Nucleus accumbens (tissue), 56 donors: ENCODE data around the gene UNC79.

Experiments used
- DNase-seq, 56 donors: peaks; one replicate each; lab custom pipeline; 2025; lab: John Stamatoyannopoulos, UW

UNC79 gene

GRCh38 chr14:93648440-93649168 lies 217.9 kb downstream of the UNC79 start:
- DNase-seq: no peak

DNA sequence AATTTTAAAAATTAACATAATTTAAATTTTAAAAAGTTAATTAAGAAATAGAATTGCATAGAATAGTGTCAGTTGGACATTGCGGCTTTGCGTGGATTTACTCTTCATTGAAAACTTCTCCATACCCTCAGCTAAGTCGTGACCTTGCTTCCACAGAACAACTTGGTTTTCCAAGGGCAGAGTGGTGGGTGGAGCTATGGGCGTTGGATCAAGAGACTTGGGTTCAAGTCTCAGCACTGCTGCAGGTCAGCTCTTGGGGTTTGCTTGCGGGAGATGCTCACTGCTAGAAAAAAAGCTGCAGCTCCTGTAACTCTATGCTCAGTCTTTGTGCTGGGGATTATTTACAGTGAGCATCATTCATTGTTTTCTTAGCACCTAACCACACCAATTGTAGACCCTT lies 223.9 kb downstream of the UNC79 start:
- no peak for DNase-seq

- DNase-seq: peak in 23 of 56 donors; percentile 5 to 63 (median 19)
Observed at GRCh38 chr14:93655078-93655750, 224.5 kb downstream of the UNC79 start.

GRCh38 chr14:93657875-93658274 lies 227.1 kb downstream of the UNC79 start:
- DNase-seq: peak in 2 of 56 donors; percentile 5 to 10

- no peak for DNase-seq
Observed at GRCh38 chr14:93663317-93663716, 232.6 kb downstream of the UNC79 start.

DNA sequence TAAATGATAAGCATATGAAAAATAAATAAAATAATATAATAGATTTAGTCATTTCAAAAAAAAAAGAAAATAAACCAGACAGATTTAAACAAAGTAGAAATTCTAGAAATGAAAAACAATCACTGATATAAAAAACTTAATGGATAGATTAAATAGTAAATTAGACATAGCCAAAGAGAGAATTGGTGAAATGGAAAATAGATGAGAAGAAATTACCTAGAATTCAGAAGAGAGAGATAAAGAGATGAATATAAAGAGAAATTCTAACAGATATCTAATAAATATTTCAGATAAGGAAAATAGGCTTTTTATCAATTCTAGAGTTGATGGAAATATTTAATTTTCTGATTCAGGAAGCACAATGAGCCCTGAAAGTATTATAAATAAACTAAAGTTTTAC lies 234.4 kb downstream of the UNC79 start:
- DNase-seq: no peak

- DNase-seq: no peak
Observed at GRCh38 chr14:93669632-93670031, 238.9 kb downstream of the UNC79 start.

- no peak for DNase-seq
Observed at GRCh38 chr14:93674343-93674742, 243.6 kb downstream of the UNC79 start.

GRCh38 chr14:93675651-93676050 lies 244.9 kb downstream of the UNC79 start:
- no peak for DNase-seq

DNA sequence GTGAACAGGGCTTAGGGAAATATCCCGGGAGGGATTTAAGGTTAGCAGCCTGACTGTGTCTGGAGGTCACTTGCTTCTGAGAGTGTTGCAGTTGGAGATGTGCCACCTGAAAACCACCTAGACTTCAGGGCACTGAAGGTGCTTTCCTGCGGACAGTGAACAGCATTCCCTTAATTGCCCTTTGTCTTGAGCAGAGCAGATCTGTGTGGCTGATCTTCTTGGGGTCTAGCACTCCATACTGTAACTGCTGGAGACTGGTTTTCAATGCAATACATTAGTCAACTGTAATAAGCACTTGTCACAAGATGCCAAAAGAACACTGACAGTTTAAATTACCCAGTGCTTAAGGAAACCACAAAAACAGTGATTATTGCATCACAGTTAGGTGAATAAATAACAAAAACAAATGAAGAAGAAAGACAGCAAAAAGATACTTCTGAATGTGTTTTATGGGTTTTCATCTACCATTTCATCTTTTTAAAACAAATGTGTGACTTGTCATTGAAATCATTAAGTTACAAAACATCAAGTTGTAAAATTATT lies 245.7 kb downstream of the UNC79 start:
- DNase-seq: no peak

- no peak for DNase-seq
Observed at GRCh38 chr14:93682459-93682858, 251.7 kb downstream of the UNC79 start.

DNA sequence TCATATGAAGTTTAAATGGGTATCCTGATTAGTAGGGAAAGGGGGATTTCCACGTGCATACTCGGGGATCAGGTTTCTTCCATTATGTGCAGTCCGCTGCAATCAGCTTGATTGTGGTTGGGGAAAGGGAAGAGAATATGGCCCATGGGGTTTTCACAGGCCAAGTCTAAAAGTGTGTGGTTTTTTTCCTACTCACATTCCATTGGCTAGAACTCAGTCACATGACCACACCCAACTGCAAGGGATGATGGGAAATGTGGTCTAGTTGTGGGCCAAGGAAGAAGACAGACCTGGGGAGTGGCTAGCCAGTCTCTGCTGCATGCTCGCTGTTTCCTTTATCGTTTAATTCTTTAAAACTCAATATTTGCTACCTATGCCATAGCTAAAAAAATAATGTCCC lies 252.5 kb downstream of the UNC79 start:
- no peak for DNase-seq

DNA sequence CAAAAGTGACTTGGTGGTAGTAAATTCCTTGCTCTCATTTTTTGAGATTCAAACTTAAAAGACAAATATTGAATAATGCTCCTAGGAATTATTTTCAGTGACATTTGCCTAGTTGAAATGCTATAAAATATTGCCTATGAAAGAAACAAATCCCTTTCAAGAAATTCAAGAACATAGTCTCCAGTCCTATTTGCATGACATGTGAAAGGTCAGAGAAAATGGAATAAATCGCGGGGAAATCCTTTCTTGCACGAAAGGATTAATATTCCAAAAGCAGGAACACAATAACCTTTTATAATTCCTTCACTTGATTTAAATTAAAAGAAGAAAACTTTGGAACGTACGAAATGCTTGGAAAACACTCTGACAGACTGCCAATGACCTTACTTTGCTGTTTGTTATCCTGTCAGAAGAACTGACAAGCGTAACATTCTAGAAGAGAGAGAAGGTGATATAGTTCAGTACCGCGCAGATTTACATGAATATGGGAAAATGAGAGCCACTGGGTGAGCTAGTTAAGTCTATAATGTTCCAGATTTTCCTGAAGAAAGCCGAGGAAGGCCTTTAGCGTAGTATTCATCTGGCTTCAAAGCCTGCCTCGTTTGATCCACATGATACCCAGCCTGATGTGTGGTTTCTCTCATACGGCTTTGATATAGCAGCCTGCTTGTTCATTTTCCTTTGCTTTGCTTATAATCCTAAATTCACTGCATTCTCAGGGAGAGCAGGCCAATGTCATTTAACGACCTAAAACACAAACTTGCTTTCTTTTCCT lies 254.6 kb downstream of the UNC79 start:
- no peak for DNase-seq

GRCh38 chr14:93686268-93686667 lies 255.5 kb downstream of the UNC79 start:
- no peak for DNase-seq

- no peak for DNase-seq
Observed at GRCh38 chr14:93688239-93688666, 257.5 kb downstream of the UNC79 start.

DNA sequence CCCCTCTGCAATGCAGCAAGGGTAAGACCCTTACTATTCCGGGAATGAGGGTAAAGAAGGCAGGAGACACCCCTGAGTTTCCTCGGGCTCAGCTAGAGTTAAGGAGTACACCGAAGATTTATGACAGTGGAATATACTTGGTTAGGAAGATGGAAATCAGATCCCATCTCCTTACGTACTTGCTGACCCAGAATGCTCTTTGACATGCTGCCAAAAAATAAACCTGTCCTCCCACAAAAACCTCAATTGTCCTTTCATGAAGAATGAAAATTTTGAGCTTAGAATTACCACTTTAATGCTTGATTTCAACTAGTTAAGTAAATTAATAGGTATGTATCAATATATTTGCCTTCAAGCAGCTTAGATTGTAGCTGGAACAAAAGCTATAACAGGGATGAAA lies 258.1 kb downstream of the UNC79 start:
- DNase-seq: no peak

DNA sequence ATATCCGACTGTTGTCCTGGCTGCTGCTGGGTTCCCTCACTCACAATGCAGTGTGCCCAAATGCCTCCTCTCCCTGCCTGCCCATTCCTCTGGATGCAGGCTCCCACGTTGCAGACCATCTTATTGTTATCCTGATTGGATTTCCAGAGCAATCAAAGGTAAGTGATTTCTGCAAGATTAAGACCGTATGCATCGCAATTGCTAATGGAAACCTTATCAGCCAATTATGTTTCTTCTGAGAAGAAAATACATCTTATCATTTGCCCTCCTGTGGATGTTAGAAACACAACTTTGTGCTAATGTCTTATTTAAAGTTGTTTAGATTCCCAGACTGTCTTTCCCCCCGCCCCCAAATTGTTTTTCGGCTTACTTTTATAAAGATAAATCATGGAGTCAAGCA lies 259.4 kb downstream of the UNC79 start:
- DNase-seq: no peak

GRCh38 chr14:93691042-93691780 lies 260.5 kb downstream of the UNC79 start:
- peak in 7 of 56 donors; percentile 12 to 36 (median 29) for DNase-seq

GRCh38 chr14:93693914-93694313 lies 263.2 kb downstream of the UNC79 start:
- DNase-seq: no peak

GRCh38 chr14:93700928-93701327 lies 270.2 kb downstream of the UNC79 start:
- DNase-seq: no peak
